MCF 10A (cell line): ENCODE results near the gene GAS2L1. TPM values are rescaled to one million over a fixed set of nuclear protein-coding genes. Genes with fewer than 3 reads are reported as not detected.
"Not testable (repeated sequence)": the region's sequence is repeated elsewhere in the genome, so short reads cannot be mapped to it uniquely, and the experiment has no call there.

Experiments used
- BruUV-seq: library from RNA; stranded (reverse); fragments of 400-500 nt; replicated peaks from 2 replicates; lab custom pipeline; 2021; lab: Mats Ljungman, UMichigan
- CTCF ChIA-PET: fragments of 300-600 bp; sonication (Branson Sonifier 250); formaldehyde crosslinking; extraction: SDS; loops from one replicate; lab custom pipeline; 2021; ENCODE audit warnings: antibody characterized with exemption, inconsistent platforms; lab: Yijun Ruan, JAX
- POLR2A ChIA-PET: fragments of 300-600, 350-650 bp; sonication (Branson Sonifier 250); formaldehyde crosslinking; extraction: SDS; loops from one replicate; lab custom pipeline; 2020; ENCODE audit warnings: antibody characterized with exemption, inconsistent platforms; lab: Yijun Ruan, JAX
- DNase-seq: peaks from one replicate; pipeline ENCODE4 v3.0.0-alpha.2; 2018; ENCODE audit not compliant: unreplicated experiment
- H3K27ac Mint-ChIP-seq: one replicate; pipeline ENCODE4 v1.8.0; 2022; ENCODE audit warnings: mild to moderate bottlenecking, low read depth, mixed read lengths; ENCODE audit not compliant: unreplicated experiment
- H3K27me3 Mint-ChIP-seq: one replicate; pipeline ENCODE4 v1.8.0; 2022; ENCODE audit warnings: mixed read lengths; ENCODE audit not compliant: insufficient read depth, unreplicated experiment
- H3K36me3 Mint-ChIP-seq: one replicate; pipeline ENCODE4 v1.8.0; 2022; ENCODE audit warnings: mild to moderate bottlenecking, moderate library complexity, mixed read lengths; ENCODE audit not compliant: insufficient read depth, unreplicated experiment
- H3K4me1 Mint-ChIP-seq: one replicate; pipeline ENCODE4 v1.8.0; 2022; ENCODE audit warnings: mixed read lengths; ENCODE audit not compliant: insufficient read depth, unreplicated experiment
- H3K4me3 Mint-ChIP-seq: one replicate; pipeline ENCODE4 v1.8.0; 2022; ENCODE audit warnings: mild to moderate bottlenecking, moderate library complexity, mixed read lengths; ENCODE audit not compliant: unreplicated experiment
- H3K9me3 Mint-ChIP-seq: one replicate; pipeline ENCODE4 v1.8.0; 2022; ENCODE audit warnings: mixed read lengths; ENCODE audit not compliant: unreplicated experiment
- intact Hi-C: fragments of 100-400 bp; cut with micrococcal nuclease; formaldehyde crosslinking; loops from 2 replicates; pipeline ENCODE4 v1.14.1; 2022
- microRNA-seq: library from miRNA; unstranded; fragments of <30 nt; microRNA quantifications from one replicate; pipeline ENCODE4 v1.2.0, GENCODE V29; 2022
- total RNA-seq: library from RNA; stranded (reverse); gene quantifications from 2 replicates; pipeline ENCODE4 v1.2.3, GENCODE V29; 2022
- TF ChIP-seq, protein P1 (sequence below): fragments of 200-600 bp; IDR thresholded peaks from one replicate; pipeline ENCODE4 v1.8.0; 2022; ENCODE audit warnings: antibody characterized with exemption, mild to moderate bottlenecking; ENCODE audit not compliant: unreplicated experiment

GAS2L1 gene
- total RNA-seq, 1 experiment from 2014 or later = 17.2 TPM

DNA sequence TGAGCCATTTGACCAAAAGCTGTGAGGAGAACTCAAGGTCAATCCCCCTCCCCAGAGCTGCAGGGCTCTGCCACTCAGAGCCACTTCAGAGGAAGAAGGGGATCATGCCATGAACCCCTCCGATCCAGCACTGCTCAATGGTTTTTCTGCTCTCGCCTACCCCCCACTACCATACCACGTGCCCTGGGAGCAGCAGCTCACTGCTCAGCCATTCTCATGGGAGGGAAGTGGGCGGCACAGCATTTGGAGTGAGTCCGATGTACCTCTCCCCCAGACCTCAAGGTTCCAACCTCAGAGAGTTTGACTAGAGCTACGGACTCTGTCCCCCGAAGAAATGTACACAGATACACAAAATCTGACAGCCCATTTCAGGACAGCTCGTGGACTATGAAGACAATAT lies 47.4 kb downstream of the GAS2L1 start:
- ChIA-PET CTCF (no interaction called here), POLR2A (interaction anchor here (1.4 kb wide), 1 partner anchor 47 kb away, joined by 3 read pairs; the partner anchor contains the start of gene GAS2L1)
- no TSS peak for BruUV-seq
- Mint-ChIP-seq H3K36me3 (peaks cover 62% of the 10 kb centered on the region), H3K9me3 (no peaks in the 10 kb centered on the region), H3K27me3 (no peaks in the 10 kb centered on the region), H3K4me3 (no peak overlapping the region), H3K27ac (no peak overlapping the region), H3K4me1 (peaks cover 5% of the 10 kb centered on the region)
- intact Hi-C loops = no loop called here
- no peak for DNase-seq
- TF ChIP-seq, protein P1, sequence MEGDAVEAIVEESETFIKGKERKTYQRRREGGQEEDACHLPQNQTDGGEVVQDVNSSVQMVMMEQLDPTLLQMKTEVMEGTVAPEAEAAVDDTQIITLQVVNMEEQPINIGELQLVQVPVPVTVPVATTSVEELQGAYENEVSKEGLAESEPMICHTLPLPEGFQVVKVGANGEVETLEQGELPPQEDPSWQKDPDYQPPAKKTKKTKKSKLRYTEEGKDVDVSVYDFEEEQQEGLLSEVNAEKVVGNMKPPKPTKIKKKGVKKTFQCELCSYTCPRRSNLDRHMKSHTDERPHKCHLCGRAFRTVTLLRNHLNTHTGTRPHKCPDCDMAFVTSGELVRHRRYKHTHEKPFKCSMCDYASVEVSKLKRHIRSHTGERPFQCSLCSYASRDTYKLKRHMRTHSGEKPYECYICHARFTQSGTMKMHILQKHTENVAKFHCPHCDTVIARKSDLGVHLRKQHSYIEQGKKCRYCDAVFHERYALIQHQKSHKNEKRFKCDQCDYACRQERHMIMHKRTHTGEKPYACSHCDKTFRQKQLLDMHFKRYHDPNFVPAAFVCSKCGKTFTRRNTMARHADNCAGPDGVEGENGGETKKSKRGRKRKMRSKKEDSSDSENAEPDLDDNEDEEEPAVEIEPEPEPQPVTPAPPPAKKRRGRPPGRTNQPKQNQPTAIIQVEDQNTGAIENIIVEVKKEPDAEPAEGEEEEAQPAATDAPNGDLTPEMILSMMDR = no peak

DNA sequence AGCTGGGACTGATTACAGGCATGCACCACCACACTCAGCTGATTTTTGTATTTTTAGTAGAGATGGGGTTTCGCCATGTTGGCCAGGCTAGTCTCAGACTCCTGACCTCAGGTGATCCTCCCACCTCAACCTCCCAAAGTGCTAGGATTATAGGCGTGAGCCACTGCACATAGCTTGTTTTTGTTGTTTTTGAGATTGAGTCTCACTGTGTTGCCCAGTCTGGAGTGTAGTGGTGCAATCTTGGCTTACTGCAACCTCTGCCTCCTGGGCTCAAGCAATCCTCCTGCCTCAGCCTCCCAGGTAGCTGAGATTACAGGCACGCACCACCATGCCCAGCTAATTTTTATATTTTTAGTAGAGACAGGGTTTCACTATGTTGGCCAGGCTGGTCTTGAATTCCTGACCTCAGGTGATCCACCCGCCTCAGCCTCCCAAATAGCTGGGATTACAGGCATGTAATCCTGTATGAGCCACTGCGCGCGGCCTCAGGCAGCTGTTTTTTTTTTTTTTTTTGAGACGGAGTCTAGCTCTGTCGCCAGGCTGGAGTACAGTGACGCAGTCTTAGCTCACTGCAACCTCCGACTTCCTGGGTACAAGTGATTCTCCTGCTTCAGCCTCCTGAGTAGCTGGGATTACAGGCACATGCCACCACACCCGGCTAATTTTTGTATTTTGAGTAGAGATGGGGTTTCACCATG lies 50.9 kb downstream of the GAS2L1 start:
- H3K4me3 Mint-ChIP-seq, H3K27me3 Mint-ChIP-seq, intact Hi-C loops, H3K9me3 Mint-ChIP-seq, H3K27ac Mint-ChIP-seq, BruUV-seq, H3K4me1 Mint-ChIP-seq, DNase-seq: not testable (repeated sequence)
- POLR2A ChIA-PET = interaction anchor here (0.6 to 1.8 kb wide), 4 partner anchors 9 to 197 kb away, joined by 3 to 5 read pairs (median 4); partner anchors contain the start of gene GAS2L1
- peaks cover 59% of the 10 kb centered on the region for H3K36me3 Mint-ChIP-seq
- CTCF ChIA-PET = interaction anchor here (0.7 kb wide), 1 partner anchor 238 kb away, joined by 3 read pairs; no protein-coding TSS in a partner anchor

DNA sequence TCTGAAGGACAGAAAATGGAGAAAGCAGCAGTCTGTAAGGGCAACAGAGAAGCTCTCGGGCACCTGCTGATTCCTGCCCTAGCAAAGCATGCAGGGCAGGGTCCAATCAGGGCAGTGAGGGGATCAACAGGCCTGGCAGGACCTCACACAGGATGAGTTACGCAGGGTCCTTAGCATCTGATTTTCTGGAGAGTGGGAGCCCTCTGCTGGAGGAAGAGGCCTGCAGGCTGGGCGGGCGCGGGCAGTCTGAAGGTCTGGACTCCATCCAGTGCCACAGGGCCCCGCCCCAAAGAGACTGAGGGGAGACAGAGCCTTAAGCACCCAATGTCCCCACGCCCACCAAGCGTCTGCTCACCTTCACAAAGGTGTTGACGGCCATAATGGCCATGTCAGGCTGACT lies 53.0 kb downstream of the GAS2L1 start:
- DNase-seq = peak; percentile 63
- H3K36me3 Mint-ChIP-seq = peaks cover 66% of the 10 kb centered on the region
- no TSS peak for BruUV-seq
- ChIA-PET CTCF (interaction anchor here (0.6 to 1.5 kb wide), 8 partner anchors 12 to 760 kb away, joined by 3 to 4 read pairs (median 3); partner anchors contain the start of gene GAS2L1), POLR2A (interaction anchor here (0.7 to 1.3 kb wide), 2 partner anchors 54 to 55 kb away, joined by 3 to 4 read pairs; no protein-coding TSS in a partner anchor)
- H3K4me1 Mint-ChIP-seq = no peaks in the 10 kb centered on the region
- no peaks in the 10 kb centered on the region for H3K27me3 Mint-ChIP-seq
- H3K4me3 Mint-ChIP-seq = no peak overlapping the region
- intact Hi-C loops = loop anchor here (1.0 kb wide), 1 partner anchor 53 kb away; the partner anchor contains the start of gene GAS2L1
- H3K9me3 Mint-ChIP-seq = no peaks in the 10 kb centered on the region
- no peak overlapping the region for H3K27ac Mint-ChIP-seq
- TF ChIP-seq, protein P1 = peak; percentile 29

Small RNA genes within 50 kb of the gene (microRNA-seq; reads per million reads assigned to microRNA genes)
- 9.3 reads per million, percentile 47 among the genes with 10 or more reads in this experiment for gene MIR3653

Other genes with a start within 250 kb of the GAS2L1 start
- not detected in 2 replicates for gene C22orf31, start 244.8 kb upstream of the GAS2L1 start, total RNA-seq
- 3.6 and 4.2 TPM in 2 replicates for gene KREMEN1, start 233.6 kb upstream of the GAS2L1 start, total RNA-seq
- not detected in 2 replicates for gene EMID1, start 100.8 kb upstream of the GAS2L1 start, total RNA-seq
- gene RHBDD3, start 38.7 kb upstream of the GAS2L1 start, total RNA-seq = 32.5 and 48.0 TPM in 2 replicates
- gene EWSR1, start 38.4 kb upstream of the GAS2L1 start, total RNA-seq = 403 and 486 TPM in 2 replicates
- 0.52 and 0.82 TPM in 2 replicates for gene RASL10A, start 9.0 kb downstream of the GAS2L1 start, total RNA-seq
- 67.3 and 69.5 TPM in 2 replicates for gene AP1B1, start 81.9 kb downstream of the GAS2L1 start, total RNA-seq
- gene RFPL1, start 131.9 kb downstream of the GAS2L1 start, total RNA-seq = not detected in 2 replicates
- gene NEFH, start 173.6 kb downstream of the GAS2L1 start, total RNA-seq = not detected in 2 replicates
- gene THOC5, start 247.1 kb downstream of the GAS2L1 start, total RNA-seq = 50.3 and 51.3 TPM in 2 replicates